ENCODE measurements around the gene NCAM2. TPM values are rescaled to one million over a fixed set of nuclear protein-coding genes. Genes with fewer than 3 reads are reported as not detected.

Gene NCAM2
- total and polyA plus RNA-seq, 2 of the 4 experiments (the other 2 are of a cell fraction), result 2.7 to 5.0 TPM

DNA sequence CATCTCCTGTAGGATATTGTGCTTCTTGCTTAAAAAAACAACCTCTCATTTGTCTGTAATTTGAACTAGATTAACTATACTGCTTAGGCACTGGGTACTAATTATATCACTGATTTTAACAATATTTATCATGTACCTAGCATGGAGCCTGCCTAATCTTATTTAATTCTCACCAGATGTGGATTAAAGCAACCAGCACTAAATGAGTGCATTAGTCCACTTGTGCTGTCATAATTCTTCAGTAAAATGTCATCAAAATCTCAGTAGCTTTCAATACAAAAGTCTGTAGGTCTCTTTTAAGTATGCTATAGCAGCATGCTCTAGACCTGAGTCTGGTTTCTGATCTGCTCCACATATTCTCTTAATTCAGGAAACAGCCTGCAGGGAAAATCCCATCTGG is 368.1 kb downstream of the NCAM2 start:
- Histone ChIP-seq H3K9me1 (ENCODE audit: insufficient read depth, low read length) (no peaks in the 10 kb centered on the region), H4K8ac (ENCODE audit: low read depth in 2 of 2, low read length in 2 of 2) (no peak overlapping the region), H2AK5ac (ENCODE audit: low read depth, low read length) (no peak overlapping the region), H2BK20ac (ENCODE audit: low read depth, low read length) (no peak overlapping the region), H3K23ac (ENCODE audit: low read depth, low read length) (no peak overlapping the region), H2BK15ac (ENCODE audit: low read depth, low read length) (no peak overlapping the region), H4K91ac (ENCODE audit: insufficient read depth, low read depth, low read length) (no peak overlapping the region), H3K36me3 (ENCODE audit: control insufficient read depth, insufficient read depth, low read length) (no peaks in the 10 kb centered on the region), H3K79me1 (ENCODE audit: low read depth in 1 of 2, low read length in 2 of 2) (no peaks in the 10 kb centered on the region), H3K4me2 (ENCODE audit: low read depth, low read length) (no peak overlapping the region), H4K20me1 (ENCODE audit: insufficient read depth, low read length) (no peaks in the 10 kb centered on the region), H3K56ac (ENCODE audit: extremely low read depth, insufficient read depth, low read length) (no peak overlapping the region), H3K4me3 (ENCODE audit: insufficient read depth, low read depth, low read length) (no peak overlapping the region), H2BK120ac (ENCODE audit: low read depth, low read length) (no peak overlapping the region), H4K5ac (ENCODE audit: low read depth, low read length) (no peak overlapping the region), H2AFZ (replicated peaks; ENCODE audit: low read length, poor library complexity) (no peak overlapping the region), H3K14ac (replicated peaks; ENCODE audit: low read depth, low read length) (no peak overlapping the region), H3K9ac (ENCODE audit: low read depth, low read length) (no peak overlapping the region), H2AK9ac (replicated peaks; ENCODE audit: low read depth, low read length, poor library complexity) (no peak overlapping the region), H3K4me1 (ENCODE audit: control insufficient read depth, insufficient read depth, low read length) (no peaks in the 10 kb centered on the region), H3K27ac (ENCODE audit: insufficient read depth, low read length) (no peak overlapping the region), H3K27me3 (ENCODE audit: control insufficient read depth, insufficient read depth, low read length) (no peaks in the 10 kb centered on the region), H3K9me3 (ENCODE audit: control insufficient read depth, insufficient read depth, low read length) (no peaks in the 10 kb centered on the region), H3K4ac (ENCODE audit: low read depth, low read length) (no peak overlapping the region), H3K18ac (ENCODE audit: low read depth, low read length) (no peak overlapping the region), H2BK5ac (ENCODE audit: low read depth, low read length, poor library complexity, severe bottlenecking) (no peak overlapping the region)
- dilution Hi-C loops (cut with HindIII; ENCODE audit: low sequenced_read_pairs, unreplicated experiment) (no loop called here), intact Hi-C loops (cut with micrococcal nuclease) (no loop called here), in situ Hi-C loops (cut with MboI; ENCODE audit: low sequenced_read_pairs) (loop anchor here (25.0 kb wide), 1 partner anchor 204 kb away; no protein-coding TSS in a partner anchor)
- TF ChIP-seq RCOR1 (IDR thresholded peaks at IDR 0.05; ENCODE audit: insufficient replicate concordance, low read length) (no peak), NFE2L2 (IDR thresholded peaks at IDR 0.05; ENCODE audit: low read depth, low read length) (no peak)
- ATAC-seq (ENCODE audit: low read depth), result no peak
- ChIA-PET POLR2A (ENCODE audit: unreplicated experiment) (no interaction called here), CTCF (no interaction called here)
- BruUV-seq (replicated peaks), result no TSS peak
- DNase-seq, result no peak
